Globus pallidus (tissue), 1 donor: Measurements from ENCODE around the gene ATP2B3.

Experiments
- DNase-seq: peaks from one replicate; pipeline ENCODE4 v3.0.0-alpha.2; 2015; ENCODE audit warnings: low spot score

The ATP2B3 gene

DNA sequence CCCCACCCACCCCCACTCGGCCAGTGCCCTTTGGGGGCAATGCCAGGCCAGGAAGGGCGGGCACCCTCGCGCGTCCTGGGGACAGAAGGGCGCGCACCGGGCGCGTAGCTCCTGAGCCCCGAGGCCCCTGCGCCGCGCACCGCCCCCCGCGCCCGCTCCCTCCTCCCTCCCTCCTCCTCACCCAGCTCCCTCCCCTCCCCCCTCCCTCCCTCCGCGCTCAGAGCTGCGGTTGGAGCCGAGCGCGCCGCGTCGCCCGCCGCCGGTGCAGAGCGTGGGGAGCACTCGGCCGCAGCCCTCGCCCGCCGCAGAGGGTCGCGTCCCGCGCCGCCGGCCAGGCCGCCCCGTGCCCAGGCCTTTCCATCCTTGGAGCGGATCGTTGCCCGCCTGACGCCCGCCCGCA, at the start of gene ATP2B3:
Gene ATP2B3 (plus strand): TSS at position 220 of the 400 bp plus-strand sequence. CDS start 18,606 bp downstream, outside the sequence.
- DNase-seq, result no peak

DNA sequence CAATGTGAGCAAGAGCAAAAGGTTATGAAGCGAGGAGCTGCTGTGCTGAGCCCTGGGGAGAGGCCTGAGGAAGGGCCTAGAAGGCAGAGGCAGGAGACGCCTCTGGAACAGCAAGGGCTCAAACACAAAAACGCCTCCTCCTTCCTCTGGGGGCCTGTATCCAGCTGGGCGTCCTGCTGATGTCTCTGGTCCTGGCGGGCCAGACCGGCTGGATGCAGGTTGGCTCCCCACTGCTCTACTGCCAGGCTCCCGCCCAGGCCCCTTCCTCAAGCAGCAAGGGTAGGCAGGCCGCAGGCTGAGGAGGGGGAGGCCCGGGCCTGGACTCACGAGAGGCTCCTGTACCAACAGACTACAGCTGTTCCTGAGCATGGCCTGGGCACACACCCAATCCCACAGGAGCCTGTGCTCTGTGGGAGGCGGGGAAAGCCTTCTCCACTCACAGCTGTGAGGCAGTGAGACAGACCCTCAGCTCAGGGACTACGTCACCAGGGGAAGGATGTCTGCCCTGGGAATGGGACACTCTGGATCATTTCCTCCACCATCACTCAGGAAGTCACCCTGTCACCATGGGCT, 49.3 kb upstream of the ATP2B3 start:
- DNase-seq, result no peak

DNA sequence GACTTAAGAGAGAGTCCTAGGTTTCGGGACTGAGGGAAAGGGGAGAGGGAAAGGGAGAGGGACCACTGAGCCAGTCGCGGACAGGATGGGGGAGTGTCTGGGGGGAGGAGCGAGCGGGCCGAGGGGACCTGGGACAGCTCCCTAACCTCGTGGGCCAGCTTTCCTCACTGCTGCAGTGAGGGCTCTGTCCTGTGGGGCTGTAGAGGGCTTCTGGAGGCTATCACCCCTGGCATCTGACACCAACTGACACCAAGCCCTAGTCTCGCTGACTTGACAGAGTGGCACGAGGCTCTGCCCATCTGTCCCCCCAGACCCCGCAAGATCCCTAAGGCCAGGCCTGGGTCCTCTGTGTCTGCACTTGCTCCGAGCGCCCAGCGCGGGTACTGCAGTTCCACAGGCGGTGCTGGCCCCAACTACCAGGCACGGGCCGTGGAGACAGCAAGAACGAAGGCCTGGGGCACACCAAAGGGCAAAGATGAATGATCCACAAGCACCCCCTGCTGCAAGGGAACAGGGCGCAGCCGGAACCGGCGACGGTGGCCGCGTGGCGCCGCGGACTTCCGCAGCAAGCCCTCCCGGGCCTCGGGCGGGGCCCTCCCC, 47.5 kb upstream of the ATP2B3 start:
- no peak for DNase-seq

DNA sequence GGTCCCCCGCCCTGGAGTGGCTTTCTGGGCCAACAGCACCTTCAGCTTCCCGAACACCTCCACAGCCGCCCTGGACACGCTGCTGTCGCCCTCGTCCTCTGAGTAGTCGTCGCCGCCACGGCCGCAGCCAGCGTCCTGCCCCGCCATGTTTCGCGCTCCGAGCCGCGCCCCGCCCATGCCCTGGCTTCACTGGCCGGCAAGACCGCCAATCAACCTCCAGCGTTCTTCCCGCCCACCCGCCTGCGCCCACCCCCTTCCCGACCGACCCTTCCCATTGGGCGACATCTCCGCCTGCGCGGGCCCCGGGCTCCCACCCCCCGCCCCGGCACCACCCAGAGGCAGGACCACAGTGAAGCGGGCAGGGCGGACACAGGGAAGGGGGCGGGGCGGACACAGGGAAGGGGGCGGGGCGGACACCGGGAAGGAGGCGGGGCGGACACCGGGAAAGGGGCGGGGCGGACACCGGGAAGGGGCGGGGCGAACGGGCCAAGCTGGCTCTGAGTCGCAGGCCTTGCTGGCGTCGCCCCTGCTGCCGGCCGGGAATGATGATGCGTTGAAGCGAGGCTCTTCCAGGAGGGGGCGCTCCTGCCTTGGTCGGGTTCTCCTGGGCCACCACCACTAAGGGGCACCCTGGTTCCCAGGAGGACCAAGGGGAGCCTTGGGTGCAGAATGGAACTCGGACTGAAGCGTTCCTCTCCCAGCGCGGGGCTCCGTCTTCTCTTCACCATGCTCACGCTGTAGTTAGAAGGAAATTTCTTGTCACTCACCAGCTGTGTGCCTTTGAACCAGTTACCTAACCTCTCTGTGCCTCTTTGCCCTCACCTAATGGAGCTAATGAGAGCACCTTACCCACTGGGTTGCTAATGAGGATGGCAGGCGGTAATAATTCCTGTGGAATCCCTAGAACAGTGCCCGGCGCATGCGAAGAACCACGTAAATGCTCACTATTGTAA, 46.8 kb upstream of the ATP2B3 start, which contains the start of gene HAUS7:
Gene HAUS7 (minus strand): TSS at position 166 of the 953 bp plus-strand sequence. CDS start 19 bp downstream, at position 147.
- peak; percentile 88 for DNase-seq

DNA sequence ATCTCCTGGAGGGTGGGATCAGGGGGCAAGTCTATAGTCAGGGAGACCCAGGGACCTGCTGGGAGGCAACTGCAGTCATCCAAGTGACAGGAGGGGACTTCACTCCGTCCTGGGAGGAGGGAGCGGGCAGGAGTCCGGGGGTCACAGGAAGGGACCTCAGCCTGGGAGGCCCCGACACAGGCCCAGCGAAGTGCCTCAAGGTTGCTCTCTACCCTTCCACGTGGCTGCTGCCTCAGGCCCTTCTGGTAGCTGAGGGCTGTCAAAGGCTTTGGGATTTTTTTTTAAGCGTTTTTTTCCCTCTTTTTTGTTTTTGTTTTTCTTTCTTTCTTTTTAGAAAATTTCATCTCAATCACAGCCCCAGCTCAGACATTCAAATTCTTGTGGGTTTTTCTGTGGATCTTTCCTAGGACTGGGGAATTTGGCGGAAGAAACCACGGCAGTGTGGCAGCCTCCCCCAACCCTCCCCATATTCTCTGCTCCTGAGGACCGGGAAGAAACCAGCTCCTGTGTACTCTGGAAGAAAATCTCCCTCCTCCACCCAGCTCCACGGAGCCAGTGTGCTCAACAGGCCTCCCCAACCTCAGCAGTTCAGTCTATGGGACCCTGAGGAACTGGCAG, 45.7 kb upstream of the ATP2B3 start:
- no peak for DNase-seq

DNA sequence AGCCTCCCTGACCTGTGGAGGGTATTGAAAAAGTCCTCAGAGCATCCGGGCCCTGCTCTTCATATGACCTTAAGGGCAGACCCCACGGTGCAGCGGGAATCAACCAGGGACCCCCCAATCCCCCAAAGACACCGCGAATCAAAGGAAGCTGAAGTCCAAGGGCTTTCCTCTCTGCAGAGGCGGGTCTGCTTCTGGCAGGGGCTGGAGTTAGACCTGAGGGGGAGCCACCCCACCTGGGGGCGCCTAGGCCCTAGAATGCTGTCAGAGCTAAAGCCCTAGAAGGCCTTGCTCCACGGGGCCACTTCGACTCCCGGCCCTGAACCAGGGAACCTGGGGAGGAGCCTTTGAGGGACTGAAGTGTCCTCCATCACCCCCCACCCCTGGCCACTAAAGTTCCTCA, 44.3 kb upstream of the ATP2B3 start:
- no peak for DNase-seq

DNA sequence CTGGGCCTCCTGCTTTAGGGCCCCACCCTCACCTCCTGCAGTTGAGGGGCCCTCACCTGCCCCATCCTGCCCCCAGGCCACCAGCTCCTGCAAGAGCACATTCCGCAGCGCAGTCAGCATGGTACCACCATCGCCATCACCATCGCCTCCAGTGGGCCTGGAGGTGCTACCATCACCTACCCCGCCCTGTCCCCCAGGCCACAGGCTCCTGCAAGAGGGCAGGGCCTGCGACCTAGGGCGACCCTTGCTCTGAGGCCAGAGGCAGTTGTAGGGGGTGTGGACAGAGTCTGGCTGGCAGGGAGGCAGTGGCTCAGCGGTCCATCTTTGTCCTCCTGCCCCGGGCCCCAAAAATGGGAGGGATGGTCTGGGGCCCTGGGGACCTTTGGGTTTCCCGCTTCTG, 43.2 kb upstream of the ATP2B3 start:
- DNase-seq, result no peak

DNA sequence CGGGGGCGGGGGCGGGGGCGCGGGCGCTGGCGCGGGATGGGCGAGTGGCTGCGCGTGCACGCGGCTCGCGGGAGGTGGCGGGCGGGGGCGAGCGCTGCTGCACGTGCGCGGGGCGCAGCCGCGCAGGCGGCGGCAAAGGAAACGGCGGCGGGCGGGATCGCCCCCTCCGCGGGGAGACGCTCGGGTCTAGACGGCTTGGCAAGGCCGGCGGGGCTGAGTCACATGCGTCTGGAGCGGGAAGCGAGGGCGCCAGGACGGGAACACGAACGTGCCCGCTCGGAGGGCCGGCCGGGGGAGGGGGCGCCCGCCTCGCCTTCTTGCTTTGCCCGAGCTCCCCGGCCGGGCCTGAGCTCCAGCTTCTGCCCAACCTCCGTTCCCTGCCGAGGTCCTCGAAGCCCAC, 42.7 kb upstream of the ATP2B3 start:
- DNase-seq, result no peak

DNA sequence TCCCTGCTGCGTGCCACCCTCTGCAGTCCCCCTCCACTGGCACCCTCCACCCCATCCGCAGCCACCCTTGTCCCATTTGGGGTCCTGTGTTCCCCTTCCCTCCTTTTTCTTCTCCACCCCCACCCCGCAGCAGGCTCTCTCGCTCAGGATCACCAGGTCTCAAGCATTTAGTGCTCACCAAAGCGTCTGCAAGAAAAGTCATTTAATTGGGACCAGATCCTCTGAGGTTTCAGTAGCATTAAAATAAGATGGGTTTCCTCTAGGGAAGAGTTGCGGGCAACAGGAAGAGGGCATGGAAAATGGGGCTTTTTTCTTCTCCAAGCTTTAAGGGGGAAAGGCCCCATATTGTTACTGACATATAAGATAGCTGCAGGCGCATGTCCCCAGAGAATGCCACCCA, 42.2 kb upstream of the ATP2B3 start:
- no peak for DNase-seq

DNA sequence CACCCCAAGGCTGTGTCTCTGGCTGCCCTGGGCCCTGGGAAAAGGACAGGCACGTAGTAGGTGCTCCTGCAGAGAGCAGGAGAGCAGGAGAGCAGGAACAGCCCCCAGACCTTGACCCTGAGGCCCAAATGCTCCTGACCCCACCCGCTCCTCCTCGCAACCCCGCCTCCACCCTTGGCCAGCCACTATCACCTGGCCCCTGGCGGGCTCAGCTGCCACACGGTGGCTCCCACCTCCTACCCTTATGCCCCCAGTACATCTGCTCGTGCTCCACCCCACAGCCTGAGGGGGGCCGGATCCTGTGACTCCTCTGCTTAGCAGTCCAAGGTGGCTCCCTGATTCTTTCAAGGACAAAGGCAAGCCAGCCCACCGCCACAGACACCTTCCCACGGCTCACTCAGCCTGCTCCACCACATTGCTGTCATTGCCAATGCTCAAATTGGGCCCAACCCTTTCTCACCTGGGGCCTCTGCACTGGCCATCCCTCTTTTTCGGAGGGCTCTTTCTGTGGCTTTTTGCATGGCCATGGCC, 41.6 kb upstream of the ATP2B3 start:
- DNase-seq, result no peak

DNA sequence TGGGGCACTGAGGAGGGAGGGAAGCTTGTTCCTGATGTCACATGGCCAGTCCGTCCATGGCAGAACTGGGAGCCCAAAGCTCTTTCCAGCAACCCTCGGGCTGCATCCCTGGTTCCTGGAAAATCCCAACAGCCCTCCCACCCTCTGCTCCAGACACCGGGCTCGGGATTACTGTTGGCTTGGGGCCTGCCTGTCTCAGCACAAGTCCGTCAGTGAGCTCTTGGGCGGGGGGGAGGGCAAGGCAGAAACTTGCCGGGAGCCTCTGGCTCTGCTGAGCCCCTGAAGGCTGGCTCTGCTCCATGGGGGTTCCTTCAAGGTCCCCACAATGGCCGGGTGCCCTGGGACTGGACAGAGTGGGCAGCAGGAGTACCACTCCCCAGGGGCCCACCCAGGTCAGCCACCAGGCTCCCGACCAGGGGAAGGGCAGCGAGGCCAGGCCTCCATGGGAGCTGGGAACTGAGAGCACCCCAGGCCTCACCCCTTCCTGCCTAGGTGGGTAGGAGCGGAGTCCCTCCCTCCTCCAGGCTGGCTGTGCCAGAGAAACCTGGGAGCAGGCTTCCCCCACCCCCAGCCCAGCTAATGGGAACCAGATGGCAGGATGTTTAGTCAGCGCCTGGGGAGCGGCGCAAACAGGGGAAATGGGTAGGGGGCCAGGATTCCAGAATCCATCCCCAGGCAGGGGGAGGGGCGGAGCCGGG, 40.6 kb upstream of the ATP2B3 start:
- no peak for DNase-seq

DNA sequence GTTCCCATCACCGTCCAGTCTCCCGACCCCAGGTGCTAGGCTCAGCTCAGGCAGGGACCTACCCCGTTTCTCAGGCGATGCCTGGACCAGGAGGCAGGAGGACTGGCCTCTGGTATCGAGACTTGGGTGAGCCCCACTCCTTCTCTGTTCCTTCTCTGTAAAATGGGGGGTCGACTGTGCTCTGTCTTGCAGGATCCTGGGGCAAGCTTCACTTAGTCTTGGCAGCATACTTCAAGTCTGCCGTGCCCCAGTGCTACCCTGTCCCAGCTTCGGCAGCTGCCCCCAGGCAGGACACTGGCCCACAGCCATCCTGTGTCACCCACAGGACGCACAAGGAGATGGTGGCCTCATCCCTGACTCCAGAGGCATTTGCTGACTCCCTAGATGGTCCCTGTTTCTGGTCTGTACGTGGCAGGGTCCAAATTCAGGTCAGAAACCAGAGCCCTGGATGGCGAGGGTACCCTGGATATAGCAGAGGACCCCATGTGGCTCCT, 40.0 kb upstream of the ATP2B3 start:
- DNase-seq, result no peak

DNA sequence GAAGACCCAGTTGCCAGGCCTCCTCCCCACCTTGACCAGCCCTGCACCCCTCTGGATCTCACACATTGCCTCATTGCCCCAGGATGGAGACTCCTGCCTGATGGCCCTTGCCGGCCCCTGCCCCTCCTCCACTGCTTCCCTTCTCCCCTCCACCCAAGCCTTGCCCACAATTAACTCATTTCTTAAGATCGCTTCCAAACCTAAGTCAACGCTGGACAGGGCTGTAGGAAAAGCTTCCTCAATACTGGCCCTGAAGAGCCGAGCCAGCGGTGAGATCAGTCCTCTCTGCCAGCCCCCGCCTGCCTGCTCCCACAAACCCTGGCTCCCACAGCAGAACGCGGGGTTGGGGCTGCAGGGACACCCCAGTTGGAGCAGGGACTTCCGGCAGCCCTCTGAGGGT, 39.5 kb upstream of the ATP2B3 start:
- DNase-seq, result no peak

DNA sequence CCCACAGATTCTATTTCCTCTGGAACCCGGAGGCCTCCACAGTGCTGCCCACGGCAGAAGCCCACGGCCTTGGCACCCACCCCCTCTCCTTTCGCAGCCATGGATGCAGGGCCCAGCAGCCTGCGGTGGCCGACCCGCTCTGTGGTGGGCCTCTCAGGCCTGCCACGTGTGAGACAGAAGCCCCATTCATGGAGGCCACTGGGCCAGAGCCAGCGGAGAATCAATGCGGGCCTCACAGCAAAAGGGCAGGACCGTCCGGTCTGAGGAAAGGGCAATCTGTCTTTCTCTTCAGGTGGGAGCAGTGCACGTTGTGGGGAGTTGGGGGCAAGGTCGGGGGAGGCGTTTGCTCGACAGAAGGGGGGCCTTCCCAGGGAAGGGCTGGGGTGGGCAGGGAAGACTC, 38.7 kb upstream of the ATP2B3 start:
- DNase-seq, result no peak

DNA sequence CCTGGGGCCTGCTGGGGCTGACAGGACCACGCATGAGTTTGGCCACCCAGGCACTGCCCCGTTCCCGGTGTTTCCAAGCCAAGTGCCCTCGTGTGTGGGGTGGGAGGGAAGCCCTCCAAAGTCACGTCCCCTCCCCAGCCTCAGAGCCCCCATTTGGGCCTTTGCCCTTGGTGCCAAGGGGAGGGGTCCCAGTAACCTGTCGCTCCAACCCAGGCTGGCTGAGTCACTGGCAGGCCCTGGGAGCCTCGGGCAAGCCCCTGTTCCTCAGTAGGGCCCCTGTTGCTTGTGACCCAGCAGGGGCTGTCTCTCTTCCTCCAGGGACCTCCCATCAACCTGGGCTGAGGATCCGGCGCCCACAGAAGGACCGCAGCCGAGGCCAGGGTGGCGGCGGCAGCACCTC, 36.4 kb upstream of the ATP2B3 start:
- DNase-seq, result no peak

DNA sequence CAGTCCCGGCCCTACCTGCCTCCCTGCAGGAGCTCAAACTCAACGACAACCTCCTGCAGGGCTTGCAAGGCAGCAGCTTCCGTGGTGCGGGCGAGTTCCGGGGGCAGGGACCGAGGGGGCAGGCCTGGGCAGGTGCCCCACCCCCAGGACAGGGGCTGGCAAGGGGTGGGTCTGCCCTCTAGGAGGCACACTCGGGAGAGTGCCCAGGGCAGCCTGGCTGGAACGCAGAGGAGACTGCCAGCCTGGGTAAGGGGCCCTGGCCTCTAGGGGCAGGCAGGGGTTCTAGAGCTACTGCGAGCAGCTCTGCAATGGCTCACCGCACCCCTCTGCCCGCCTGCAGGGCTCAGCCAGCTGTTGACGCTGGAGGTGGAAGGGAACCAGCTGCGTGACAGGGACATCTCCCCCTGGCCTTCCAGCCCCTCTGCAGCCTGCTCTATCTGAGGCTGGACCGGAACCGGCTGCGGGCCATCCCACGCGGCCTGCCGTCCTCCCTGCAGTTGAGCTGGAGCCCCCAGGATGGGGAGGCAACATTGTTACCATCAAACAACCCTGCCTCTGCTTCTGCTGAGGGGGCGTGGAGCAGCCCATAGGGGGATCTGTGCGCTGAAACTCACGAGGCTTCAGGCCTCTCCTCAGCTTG, 34.9 kb upstream of the ATP2B3 start:
- DNase-seq, result no peak

DNA sequence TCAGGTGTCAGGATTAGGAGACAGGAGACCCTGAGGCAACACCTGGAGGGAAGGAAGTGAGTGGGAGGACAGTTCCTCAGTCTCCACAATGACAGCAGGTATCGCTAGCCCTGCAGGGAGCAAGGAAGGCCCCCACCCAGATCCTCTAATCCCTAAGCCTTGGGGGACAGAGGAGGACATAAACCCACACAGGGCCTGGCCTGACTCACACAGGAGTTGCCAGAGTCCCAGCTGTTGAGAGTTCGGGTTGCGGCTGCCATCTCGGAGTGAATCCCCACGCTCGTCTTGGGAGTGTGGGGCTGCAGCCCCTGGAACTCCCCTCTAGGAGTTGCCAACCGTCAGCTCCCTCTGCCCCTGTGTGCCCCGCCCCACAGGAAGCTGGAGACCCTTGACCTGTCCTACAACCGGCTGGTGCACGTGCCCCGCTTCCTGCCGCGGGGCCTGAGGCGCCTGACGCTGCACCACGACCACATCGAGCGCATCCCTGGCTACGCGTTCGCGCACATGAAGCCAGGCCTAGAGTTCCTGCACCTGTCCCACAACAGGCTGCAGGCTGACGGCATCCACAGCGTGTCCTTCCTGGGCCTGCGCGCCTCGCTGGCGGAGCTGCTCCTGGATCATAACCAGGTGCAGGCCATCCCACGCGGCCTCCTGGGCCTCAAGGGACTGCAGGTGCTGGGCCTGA, 31.9 kb upstream of the ATP2B3 start:
- no peak for DNase-seq

DNA sequence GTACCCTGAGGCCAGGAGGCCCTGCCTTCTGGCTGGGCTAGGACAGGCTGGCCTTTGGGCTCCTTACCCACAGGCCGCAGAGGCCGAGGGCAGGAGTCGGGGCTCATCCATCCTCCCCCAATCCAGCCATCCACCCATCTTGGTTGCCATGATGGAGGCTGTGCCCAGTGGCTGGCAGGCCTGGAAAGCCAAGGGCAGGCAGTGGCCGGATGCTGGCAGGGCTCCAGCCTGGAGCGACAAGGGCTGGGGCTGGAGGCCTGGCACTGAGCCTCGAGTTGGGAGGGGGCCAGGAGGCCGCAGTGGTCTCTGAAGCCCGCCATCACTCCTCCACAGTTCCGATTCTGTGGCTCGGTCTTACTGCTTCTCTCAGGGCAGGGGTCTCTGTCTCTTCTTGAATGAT, 31.3 kb upstream of the ATP2B3 start:
- no peak for DNase-seq

DNA sequence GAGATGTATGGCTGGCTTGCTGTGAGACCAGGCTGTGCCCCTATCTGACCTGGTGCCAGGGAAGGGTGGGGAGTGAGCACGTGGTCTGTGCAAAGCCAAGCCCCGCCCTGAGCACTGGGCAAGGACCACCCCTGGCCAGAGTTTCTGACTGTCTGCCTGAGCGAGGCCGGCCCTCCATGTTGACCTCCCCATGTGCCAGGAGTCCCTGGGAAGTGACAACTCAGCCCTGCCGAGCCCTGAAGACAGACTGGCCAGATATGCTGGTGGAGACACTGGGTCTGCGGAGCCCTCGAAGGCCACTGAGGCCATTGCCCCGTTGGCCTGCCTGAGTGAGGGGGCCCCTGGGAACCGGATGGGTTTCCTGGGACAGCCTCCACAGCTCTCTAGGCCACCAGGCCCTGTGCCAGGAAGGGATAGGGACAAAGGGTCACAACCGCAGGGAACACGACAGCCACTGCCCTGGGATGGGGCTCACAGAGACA, 29.8 kb upstream of the ATP2B3 start:
- no peak for DNase-seq

DNA sequence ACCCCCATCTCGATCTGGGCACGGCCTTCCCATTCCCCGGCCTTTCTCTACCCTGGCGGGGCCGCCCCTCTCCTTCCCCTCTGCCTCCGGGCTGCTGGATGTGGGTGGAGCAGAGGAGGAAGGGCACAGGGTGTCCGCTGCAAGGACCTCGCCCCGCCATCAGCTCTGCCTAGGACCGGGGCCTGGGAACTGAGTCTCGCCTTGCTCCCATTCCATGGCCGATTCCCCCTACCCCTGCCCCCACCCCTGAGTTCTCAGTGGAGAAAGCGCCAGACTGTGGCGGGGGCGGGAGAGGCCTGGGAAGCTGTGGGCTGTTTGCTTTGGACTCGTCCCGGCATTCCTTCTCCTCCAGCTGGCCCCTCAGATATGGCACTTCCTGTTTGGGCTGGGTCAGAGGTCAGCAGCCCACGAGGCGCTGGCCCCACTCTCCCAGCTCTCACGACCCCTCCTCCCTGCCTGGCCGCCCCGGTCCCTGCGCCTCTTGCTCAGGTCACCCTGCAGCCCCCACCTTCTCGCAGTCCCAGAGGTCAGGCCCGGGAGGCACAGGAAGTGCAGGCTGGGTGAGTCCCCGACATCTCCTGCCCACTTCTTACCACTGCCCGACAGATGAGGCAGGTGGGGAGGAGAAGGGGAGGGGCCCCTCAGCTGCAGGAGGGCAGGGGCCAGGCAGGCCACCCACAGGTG, 29.1 kb upstream of the ATP2B3 start:
- no peak for DNase-seq
